ENCODE measurements around the gene TRRAP.

DNA sequence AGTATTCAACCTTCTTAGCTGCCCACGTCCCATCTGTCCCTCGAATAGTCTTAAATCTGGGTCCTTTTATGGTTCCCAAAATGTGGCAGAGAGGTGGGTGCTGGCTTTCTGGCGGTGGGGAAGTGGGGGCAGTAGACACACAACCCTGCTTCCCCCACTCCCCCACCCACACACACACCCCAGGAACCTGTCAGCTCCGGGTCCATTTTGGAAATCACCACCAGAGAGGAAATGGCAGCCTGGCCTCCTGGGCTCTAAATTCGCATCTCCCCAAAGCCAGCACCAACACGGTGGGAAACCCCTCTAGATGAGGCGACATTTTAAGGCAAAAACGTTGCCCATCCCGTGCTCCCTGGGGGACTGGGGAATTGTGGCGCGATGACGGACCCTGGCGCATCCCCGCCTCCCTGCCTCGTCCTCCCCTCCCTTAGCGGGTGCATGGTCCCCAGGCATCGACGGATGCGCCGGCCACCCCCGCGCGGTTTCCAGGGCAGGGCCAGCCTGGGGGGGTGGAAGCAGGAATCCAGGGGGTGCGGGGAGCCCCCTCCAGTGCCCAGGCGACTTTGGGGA, 9.2 kb upstream of the TRRAP start:
- TF ChIP-seq CTCF (conservative IDR thresholded peaks at IDR 0.05; ENCODE audit: low read depth in 2 of 2) (no peak), EZH2 (IDR thresholded peaks at IDR 0.05; ENCODE audit: low read depth, unreplicated experiment) (peak; percentile 45)

All from GM23338 (cell line).